ENCODE data around the gene SMYD3.

DNA sequence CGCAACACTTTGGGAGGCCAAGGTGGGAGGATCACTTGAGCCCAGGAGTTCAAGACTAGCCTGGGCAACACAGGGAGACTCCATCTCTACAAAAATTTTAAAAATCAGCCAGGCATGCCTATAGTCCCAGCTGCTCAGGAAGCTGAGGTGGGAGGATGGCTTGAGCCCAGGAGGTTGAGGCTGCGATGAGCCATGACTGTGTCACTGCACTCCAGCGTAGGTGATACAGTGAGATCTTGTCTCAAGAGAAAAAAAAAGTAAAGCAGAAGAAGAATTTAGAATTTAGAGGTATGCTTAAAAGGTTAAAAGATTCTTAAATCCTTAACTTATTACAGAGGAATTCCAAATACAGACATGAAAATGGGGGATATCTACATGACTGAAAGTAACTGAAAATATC lies 79.5 kb downstream of the SMYD3 start:
- TF ChIP-seq POLR2A (IDR thresholded peaks at IDR 0.05; ENCODE audit: low read length) = no peak
- no peak for TF ChIP-seq GATA1 (IDR thresholded peaks at IDR 0.05; ENCODE audit: low read depth, low read length)
